PFSK-1 (cell line): ENCODE measurements around the gene SLC38A6.

Source experiments
- FOXP2 ChIP-seq: optimal IDR thresholded peaks from 2 replicates; pipeline ENCODE3; 2011; ENCODE audit warnings: borderline replicate concordance, control low read depth, inconsistent platforms; ENCODE audit not compliant: insufficient read depth; ENCODE audit errors: extremely low read length, extremely low read depth
- POLR2AphosphoS5 ChIP-seq: IDR thresholded peaks from 2 replicates; pipeline ENCODE4 v1.6.1; 2012; ENCODE audit warnings: low read depth, mild to moderate bottlenecking, control low read depth, low read length, moderate library complexity
- SIN3A ChIP-seq: IDR thresholded peaks from 2 replicates; pipeline ENCODE4 v1.6.1; 2012; ENCODE audit warnings: mild to moderate bottlenecking, low read length, moderate library complexity, borderline replicate concordance; ENCODE audit not compliant: insufficient read depth
- TF ChIP-seq, protein P1 (sequence below), 2 experiments: IDR thresholded peaks; 2 replicates each; pipeline versions ENCODE4 v1.6.1 to v1.8.0; 2011 to 2012; ENCODE audit warnings: low read depth in 2 of 2, low read length in 2 of 2, control low read depth in 1 of 2, inconsistent platforms in 1 of 2, mild to moderate bottlenecking in 1 of 2, moderate library complexity in 1 of 2; ENCODE audit not compliant: insufficient read depth in 1 of 2

DNA sequence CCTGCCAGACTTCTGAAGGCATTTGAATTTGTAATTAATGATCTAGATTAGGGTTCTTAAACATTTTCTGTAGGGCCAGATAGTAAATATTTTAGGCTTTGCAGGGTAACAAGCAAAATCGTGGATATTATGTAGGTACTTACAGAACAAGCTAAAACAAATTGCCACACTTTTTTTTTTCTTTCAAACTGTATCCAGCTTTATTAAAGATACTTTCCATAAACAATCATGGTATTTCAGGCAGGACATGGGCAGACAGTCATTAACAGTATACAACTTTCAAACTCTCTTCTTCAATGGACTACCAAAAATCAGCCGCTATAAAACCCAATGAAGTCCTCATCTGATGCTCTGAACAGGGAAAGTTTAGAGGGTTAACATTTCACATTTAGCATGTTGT, 9.8 kb upstream of the SLC38A6 start:
- TF ChIP-seq FOXP2 (no peak), SIN3A (no peak), POLR2AphosphoS5 (no peak)
- TF ChIP-seq, protein P1, sequence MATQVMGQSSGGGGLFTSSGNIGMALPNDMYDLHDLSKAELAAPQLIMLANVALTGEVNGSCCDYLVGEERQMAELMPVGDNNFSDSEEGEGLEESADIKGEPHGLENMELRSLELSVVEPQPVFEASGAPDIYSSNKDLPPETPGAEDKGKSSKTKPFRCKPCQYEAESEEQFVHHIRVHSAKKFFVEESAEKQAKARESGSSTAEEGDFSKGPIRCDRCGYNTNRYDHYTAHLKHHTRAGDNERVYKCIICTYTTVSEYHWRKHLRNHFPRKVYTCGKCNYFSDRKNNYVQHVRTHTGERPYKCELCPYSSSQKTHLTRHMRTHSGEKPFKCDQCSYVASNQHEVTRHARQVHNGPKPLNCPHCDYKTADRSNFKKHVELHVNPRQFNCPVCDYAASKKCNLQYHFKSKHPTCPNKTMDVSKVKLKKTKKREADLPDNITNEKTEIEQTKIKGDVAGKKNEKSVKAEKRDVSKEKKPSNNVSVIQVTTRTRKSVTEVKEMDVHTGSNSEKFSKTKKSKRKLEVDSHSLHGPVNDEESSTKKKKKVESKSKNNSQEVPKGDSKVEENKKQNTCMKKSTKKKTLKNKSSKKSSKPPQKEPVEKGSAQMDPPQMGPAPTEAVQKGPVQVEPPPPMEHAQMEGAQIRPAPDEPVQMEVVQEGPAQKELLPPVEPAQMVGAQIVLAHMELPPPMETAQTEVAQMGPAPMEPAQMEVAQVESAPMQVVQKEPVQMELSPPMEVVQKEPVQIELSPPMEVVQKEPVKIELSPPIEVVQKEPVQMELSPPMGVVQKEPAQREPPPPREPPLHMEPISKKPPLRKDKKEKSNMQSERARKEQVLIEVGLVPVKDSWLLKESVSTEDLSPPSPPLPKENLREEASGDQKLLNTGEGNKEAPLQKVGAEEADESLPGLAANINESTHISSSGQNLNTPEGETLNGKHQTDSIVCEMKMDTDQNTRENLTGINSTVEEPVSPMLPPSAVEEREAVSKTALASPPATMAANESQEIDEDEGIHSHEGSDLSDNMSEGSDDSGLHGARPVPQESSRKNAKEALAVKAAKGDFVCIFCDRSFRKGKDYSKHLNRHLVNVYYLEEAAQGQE (IDR thresholded peaks at IDR 0.05; ENCODE audit: insufficient read depth in 1 of 2, low read depth in 2 of 2, low read length in 2 of 2) = no peak
